Chondrocyte (in vitro differentiated cells): ENCODE data around the gene PAPPA2. TPM values are rescaled to one million over a fixed set of nuclear protein-coding genes. Genes with fewer than 3 reads are reported as not detected.

ENCODE experiments used
- DNase-seq: peaks from one replicate; pipeline ENCODE4 v3.0.0; 2021; ENCODE audit warnings: mixed read lengths, low spot score
- H3K27ac Mint-ChIP-seq: one replicate; pipeline ENCODE4 v1.8.0; 2021; ENCODE audit warnings: mild to moderate bottlenecking, moderate library complexity, mixed read lengths; ENCODE audit not compliant: unreplicated experiment
- H3K27me3 Mint-ChIP-seq: 2 replicates; pipeline ENCODE4 v1.8.0; 2021; ENCODE audit warnings: low read depth, mixed read lengths
- H3K36me3 Mint-ChIP-seq: 2 replicates; pipeline ENCODE4 v1.8.0; 2021; ENCODE audit warnings: low read depth, mixed read lengths
- H3K4me1 Mint-ChIP-seq: 2 replicates; pipeline ENCODE4 v1.8.0; 2021; ENCODE audit warnings: low read depth, mild to moderate bottlenecking, mixed read lengths
- H3K4me3 Mint-ChIP-seq: one replicate; pipeline ENCODE4 v1.8.0; 2021; ENCODE audit warnings: mild to moderate bottlenecking, moderate library complexity, mixed read lengths; ENCODE audit not compliant: unreplicated experiment
- H3K9me3 Mint-ChIP-seq: 2 replicates; pipeline ENCODE4 v1.8.0; 2021; ENCODE audit warnings: low read depth, mixed read lengths
- total RNA-seq: library from RNA; stranded (reverse); gene quantifications from 3 replicates; pipeline ENCODE4 v1.2.1, GENCODE V29; 2021
- TF ChIP-seq, protein P1 (sequence below): fragments of 200-600 bp; sonication (generic); IDR thresholded peaks from 2 replicates; pipeline ENCODE4 v1.5.0; 2021; ENCODE audit warnings: antibody characterized with exemption, mild to moderate bottlenecking, moderate library complexity

The PAPPA2 gene
- total RNA-seq, 1 donor from 2014 or later, result 0.42 TPM

DNA sequence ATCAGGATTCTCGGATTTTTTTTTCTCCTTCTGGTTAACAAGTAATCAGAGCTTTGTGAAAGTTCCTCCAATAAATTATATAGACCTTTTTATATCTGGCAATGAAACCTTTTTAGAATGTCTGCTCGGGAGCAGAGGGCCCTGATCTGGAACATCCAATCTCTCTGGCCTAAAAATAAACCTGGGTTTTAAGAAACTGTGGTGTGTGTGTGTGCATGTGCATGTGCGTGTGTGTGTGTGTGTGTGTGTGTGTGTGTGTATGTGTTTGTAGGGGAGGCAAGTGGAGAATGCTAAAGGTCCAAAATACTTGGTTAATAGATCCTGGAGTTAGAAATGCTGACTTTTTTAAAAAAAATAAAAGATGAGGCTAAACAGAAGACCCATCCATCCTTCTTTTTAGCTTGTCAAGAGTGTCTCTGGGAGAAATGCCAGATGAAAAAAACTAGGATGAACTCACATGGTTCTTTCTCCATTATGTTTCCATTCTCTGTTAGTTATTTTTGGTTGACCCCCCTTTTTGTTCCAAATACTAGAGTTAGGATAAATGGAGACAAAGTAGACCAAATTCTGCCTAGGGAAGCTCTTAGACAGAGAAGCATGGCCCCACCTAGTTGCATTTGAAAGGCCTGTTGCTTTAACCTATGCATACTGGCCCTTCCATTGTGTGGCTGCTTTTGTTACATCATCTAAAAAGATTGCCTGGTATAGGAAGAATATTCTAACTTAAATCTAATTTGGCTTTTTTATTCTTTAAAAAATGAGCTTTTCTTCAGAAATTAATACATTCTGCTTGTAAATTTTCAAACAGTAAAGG is 175.9 kb downstream of the PAPPA2 start:
- no peak overlapping the region for H3K27ac Mint-ChIP-seq
- no peaks in the 10 kb centered on the region for H3K27me3 Mint-ChIP-seq
- DNase-seq, result no peak
- no peaks in the 10 kb centered on the region for H3K9me3 Mint-ChIP-seq
- no peaks in the 10 kb centered on the region for H3K4me1 Mint-ChIP-seq
- TF ChIP-seq, protein P1, sequence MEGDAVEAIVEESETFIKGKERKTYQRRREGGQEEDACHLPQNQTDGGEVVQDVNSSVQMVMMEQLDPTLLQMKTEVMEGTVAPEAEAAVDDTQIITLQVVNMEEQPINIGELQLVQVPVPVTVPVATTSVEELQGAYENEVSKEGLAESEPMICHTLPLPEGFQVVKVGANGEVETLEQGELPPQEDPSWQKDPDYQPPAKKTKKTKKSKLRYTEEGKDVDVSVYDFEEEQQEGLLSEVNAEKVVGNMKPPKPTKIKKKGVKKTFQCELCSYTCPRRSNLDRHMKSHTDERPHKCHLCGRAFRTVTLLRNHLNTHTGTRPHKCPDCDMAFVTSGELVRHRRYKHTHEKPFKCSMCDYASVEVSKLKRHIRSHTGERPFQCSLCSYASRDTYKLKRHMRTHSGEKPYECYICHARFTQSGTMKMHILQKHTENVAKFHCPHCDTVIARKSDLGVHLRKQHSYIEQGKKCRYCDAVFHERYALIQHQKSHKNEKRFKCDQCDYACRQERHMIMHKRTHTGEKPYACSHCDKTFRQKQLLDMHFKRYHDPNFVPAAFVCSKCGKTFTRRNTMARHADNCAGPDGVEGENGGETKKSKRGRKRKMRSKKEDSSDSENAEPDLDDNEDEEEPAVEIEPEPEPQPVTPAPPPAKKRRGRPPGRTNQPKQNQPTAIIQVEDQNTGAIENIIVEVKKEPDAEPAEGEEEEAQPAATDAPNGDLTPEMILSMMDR, result no peak
- H3K4me3 Mint-ChIP-seq, result no peak overlapping the region
- no peaks in the 10 kb centered on the region for H3K36me3 Mint-ChIP-seq

DNA sequence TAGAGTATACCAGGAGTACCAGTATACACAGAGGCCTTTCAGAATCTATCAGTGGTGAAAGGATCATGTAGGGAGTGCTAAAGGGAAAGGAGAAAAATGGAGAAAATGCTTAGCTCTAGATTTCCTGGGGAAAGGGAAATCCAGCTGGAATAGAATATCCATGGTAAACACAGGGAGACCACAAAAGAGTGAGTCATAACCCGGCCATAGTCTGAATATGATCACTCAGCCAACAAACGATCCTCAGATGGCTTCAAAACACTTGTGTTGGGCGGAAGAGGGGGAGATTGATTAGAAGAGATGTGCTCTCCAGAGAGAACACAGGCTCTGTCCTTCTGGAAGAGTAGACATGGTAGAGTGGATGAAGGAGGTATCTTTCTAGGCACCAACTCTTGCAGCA is 180.6 kb downstream of the PAPPA2 start:
- peaks cover 11% of the 10 kb centered on the region for H3K9me3 Mint-ChIP-seq
- no peak for DNase-seq
- TF ChIP-seq, protein P1, result no peak
- no peaks in the 10 kb centered on the region for H3K27me3 Mint-ChIP-seq
- no peaks in the 10 kb centered on the region for H3K36me3 Mint-ChIP-seq
- no peak overlapping the region for H3K27ac Mint-ChIP-seq
- H3K4me3 Mint-ChIP-seq, result no peak overlapping the region
- H3K4me1 Mint-ChIP-seq, result no peaks in the 10 kb centered on the region

DNA sequence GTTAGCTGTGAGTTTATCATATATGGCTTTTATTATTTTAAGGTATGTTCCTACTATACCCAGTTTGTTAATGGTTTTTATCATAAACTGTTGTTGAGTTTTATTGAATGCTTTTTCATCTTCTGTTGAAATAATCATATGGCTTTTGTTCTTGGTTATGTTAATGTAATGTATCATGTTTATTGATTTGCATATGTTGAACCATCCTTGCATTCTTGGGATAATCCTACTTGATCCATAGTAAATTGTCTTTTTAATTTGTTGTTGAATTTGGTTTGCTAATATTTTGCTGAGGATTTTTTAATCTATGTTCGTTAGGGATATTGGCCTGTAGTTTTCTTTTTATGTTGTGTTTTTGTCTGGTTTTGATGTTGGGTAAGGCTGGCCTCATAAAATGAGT is 185.6 kb downstream of the PAPPA2 start:
- no peak for DNase-seq
- Mint-ChIP-seq H3K4me3 (no peak overlapping the region), H3K27me3 (peaks cover 3% of the 10 kb centered on the region), H3K27ac (no peak overlapping the region), H3K9me3 (peaks cover 36% of the 10 kb centered on the region), H3K4me1 (no peaks in the 10 kb centered on the region), H3K36me3 (no peaks in the 10 kb centered on the region)
- TF ChIP-seq, protein P1, result no peak

DNA sequence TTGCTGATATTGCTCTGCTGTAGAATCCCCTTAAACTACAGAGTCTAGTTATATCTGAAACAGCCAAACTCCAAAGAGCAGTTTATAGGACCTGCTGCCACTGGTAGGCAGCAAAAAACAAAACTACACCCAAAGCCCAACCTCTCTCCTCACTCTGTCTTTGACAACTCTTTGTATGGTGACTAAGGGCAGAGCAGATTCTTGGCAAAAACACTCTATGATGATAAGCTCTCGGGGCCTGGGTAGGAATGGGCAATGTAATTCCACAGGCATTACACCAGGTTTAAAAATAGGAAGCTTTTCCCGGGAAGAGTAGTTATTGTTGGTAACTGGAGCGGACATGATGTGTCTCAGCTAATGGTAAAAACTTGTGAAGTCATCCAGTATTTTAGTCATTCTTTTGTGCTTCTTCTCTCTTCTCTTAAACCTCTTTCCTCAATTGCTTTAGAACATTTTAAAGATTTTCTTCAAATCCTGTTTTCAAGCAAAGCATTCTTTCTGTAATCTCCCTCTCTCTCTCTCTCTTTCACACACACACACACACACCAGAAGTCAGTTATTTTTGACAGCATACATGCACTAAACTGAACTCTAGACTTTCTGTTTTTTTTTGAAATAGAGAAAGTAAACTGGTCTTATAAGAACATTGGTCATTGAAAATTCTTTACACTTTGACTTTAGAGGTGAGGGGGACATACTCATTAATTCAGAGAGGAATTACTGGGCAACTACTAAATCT is 193.5 kb downstream of the PAPPA2 start:
- Mint-ChIP-seq H3K27ac (peak overlapping the region; percentile 96), H3K4me1 (peaks cover 13% of the 10 kb centered on the region), H3K27me3 (peaks cover 3% of the 10 kb centered on the region)

DNA sequence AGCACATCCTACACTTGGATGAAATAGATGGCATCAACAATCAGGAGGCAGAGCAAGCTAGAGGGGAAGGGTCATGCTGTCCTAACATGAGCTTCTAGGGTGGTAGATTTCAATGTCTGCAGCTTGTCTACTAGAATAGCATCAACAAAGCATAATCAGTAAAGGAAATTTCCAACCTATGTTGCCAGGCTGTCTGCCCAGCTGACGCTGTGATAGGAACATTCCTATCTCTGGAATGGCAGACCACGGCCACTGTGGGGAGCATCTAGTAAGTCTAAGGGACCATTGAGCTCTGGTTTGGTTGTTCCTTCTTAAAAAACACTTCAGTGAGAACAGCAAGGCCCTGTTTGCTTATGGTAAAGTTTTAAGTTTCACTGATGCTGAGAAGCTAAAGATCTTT is 206.8 kb downstream of the PAPPA2 start:
- no peaks in the 10 kb centered on the region for H3K4me1 Mint-ChIP-seq
- no peak overlapping the region for H3K4me3 Mint-ChIP-seq
- DNase-seq, result no peak
- H3K27ac Mint-ChIP-seq, result no peak overlapping the region
- peaks cover 3% of the 10 kb centered on the region for H3K27me3 Mint-ChIP-seq
- no peaks in the 10 kb centered on the region for H3K9me3 Mint-ChIP-seq
- TF ChIP-seq, protein P1, result no peak
- H3K36me3 Mint-ChIP-seq, result no peaks in the 10 kb centered on the region

More for the DNA sequence above, 193.5 kb downstream of the PAPPA2 start:
- TF ChIP-seq, protein P1, result no peak
- Mint-ChIP-seq H3K9me3 (peaks cover 8% of the 10 kb centered on the region), H3K4me3 (no peak overlapping the region), H3K36me3 (no peaks in the 10 kb centered on the region)
- DNase-seq, result no peak
